ENCODE results near the gene USP54. TPM values are rescaled to one million over a fixed set of nuclear protein-coding genes. Genes with fewer than 3 reads are reported as not detected.

Gene USP54
- total RNA-seq, 1 experiment from 2014 or later: 32.8 TPM

GRCh38 chr10:73634421-73634820 lies 43.3 kb upstream of the USP54 start:
- Histone ChIP-seq H3K4me3 (ENCODE audit: low read depth in 2 of 2, low read length in 2 of 2) (no peak overlapping the region), H3K4me1 (ENCODE audit: control insufficient read depth, insufficient read depth, low read length) (no peaks in the 10 kb centered on the region), H3K27ac (ENCODE audit: low read length) (no peak overlapping the region), H3K27me3 (ENCODE audit: control insufficient read depth, insufficient read depth, low read length) (no peaks in the 10 kb centered on the region; the same call in 1 of the 2 replicates), H3K36me3 (ENCODE audit: control insufficient read depth, insufficient read depth, low read length) (no peaks in the 10 kb centered on the region), H3K9me3 (ENCODE audit: control insufficient read depth, insufficient read depth, low read depth, low read length) (no peaks in the 10 kb centered on the region)
- TF ChIP-seq CTCF (IDR thresholded peaks at IDR 0.05): no peak
- TF ChIP-seq, protein P1, sequence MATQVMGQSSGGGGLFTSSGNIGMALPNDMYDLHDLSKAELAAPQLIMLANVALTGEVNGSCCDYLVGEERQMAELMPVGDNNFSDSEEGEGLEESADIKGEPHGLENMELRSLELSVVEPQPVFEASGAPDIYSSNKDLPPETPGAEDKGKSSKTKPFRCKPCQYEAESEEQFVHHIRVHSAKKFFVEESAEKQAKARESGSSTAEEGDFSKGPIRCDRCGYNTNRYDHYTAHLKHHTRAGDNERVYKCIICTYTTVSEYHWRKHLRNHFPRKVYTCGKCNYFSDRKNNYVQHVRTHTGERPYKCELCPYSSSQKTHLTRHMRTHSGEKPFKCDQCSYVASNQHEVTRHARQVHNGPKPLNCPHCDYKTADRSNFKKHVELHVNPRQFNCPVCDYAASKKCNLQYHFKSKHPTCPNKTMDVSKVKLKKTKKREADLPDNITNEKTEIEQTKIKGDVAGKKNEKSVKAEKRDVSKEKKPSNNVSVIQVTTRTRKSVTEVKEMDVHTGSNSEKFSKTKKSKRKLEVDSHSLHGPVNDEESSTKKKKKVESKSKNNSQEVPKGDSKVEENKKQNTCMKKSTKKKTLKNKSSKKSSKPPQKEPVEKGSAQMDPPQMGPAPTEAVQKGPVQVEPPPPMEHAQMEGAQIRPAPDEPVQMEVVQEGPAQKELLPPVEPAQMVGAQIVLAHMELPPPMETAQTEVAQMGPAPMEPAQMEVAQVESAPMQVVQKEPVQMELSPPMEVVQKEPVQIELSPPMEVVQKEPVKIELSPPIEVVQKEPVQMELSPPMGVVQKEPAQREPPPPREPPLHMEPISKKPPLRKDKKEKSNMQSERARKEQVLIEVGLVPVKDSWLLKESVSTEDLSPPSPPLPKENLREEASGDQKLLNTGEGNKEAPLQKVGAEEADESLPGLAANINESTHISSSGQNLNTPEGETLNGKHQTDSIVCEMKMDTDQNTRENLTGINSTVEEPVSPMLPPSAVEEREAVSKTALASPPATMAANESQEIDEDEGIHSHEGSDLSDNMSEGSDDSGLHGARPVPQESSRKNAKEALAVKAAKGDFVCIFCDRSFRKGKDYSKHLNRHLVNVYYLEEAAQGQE (IDR thresholded peaks at IDR 0.05; ENCODE audit: insufficient read depth in 1 of 2, low read depth in 2 of 2, low read length in 1 of 2): no peak
- TF ChIP-seq SIN3A (IDR thresholded peaks at IDR 0.05; ENCODE audit: borderline replicate concordance, insufficient read depth, low read depth, low read length): no peak
- no peak for TF ChIP-seq TCF7L2 (IDR thresholded peaks at IDR 0.05; ENCODE audit: low read depth, low read length)
- no peak for TF ChIP-seq POLR2AphosphoS5 (IDR thresholded peaks at IDR 0.05; ENCODE audit: low read depth, low read length)
- CTCF ChIA-PET: no interaction called here
- no peak for ATAC-seq
- POLR2A ChIA-PET: no interaction called here
- DNase-seq (ENCODE audit: low read depth, low spot score): no peak
- in situ Hi-C loops (cut with HindIII; ENCODE audit: low pct_unique_long_range_greater_than_20kb, low sequenced_read_pairs): no loop called here
- no TSS peak for BruUV-seq (replicated peaks)
- intact Hi-C loops (cut with micrococcal nuclease; ENCODE audit: unreplicated experiment): no loop called here

DNA sequence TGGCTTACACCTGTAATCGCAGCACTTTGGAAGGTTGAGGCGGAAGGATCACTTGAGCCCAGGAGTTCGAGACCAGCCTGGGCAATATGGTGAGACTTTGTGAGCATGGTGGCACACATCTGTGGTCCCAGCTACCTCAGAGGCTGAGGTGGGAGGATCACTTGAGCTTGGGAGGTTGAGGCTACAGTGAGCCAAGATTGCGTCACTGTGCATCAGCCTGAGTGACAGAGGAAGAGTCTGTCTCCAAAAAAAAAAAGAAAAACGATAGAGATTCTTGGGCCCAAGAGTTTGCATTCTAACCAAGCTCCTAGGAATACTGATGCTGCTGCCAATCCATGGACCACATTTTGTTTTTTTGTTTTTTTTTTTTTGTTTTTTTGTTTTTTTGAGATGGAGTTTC lies 38.0 kb upstream of the USP54 start:
- no peaks in the 10 kb centered on the region for H3K9me3 ChIP-seq (ENCODE audit: control insufficient read depth, insufficient read depth, low read depth, low read length)
- H3K4me3 ChIP-seq (ENCODE audit: low read depth in 2 of 2, low read length in 2 of 2): no peak overlapping the region
- BruUV-seq (replicated peaks): no TSS peak
- no peaks in the 10 kb centered on the region for H3K27me3 ChIP-seq (ENCODE audit: control insufficient read depth, insufficient read depth, low read length)
- ChIA-PET POLR2A (no interaction called here), CTCF (interaction anchor here (0.6 kb wide), 1 partner anchor 10 kb away, joined by 4 read pairs; no protein-coding TSS in a partner anchor)
- intact Hi-C loops (cut with micrococcal nuclease; ENCODE audit: unreplicated experiment): loop anchor here (5.0 kb wide), 1 partner anchor 102 kb away; no protein-coding TSS in a partner anchor
- in situ Hi-C loops (cut with HindIII; ENCODE audit: low pct_unique_long_range_greater_than_20kb, low sequenced_read_pairs): no loop called here
- TF ChIP-seq SIN3A (IDR thresholded peaks at IDR 0.05; ENCODE audit: borderline replicate concordance, insufficient read depth, low read depth, low read length): no peak
- no peak for TF ChIP-seq TCF7L2 (IDR thresholded peaks at IDR 0.05; ENCODE audit: low read depth, low read length)
- TF ChIP-seq, protein P1 (IDR thresholded peaks at IDR 0.05; ENCODE audit: insufficient read depth in 1 of 2, low read depth in 2 of 2, low read length in 1 of 2): no peak
- TF ChIP-seq CTCF (IDR thresholded peaks at IDR 0.05): no peak
- no peak for TF ChIP-seq POLR2AphosphoS5 (IDR thresholded peaks at IDR 0.05; ENCODE audit: low read depth, low read length)
- H3K4me1 ChIP-seq (ENCODE audit: control insufficient read depth, insufficient read depth, low read length): peaks cover 8% of the 10 kb centered on the region
- DNase-seq (ENCODE audit: low read depth, low spot score): no peak
- no peak overlapping the region for H3K27ac ChIP-seq (ENCODE audit: low read length)
- H3K36me3 ChIP-seq (ENCODE audit: control insufficient read depth, insufficient read depth, low read length): no peaks in the 10 kb centered on the region
- no peak for ATAC-seq
